Loucy (cell line): ENCODE results near the gene CRYZL1.

Source experiments
- CTCF ChIP-seq: fragments of 200-600 bp; sonication (generic); conservative IDR thresholded peaks from 2 replicates; pipeline ENCODE4 v1.5.1; 2014; ENCODE audit warnings: mild to moderate bottlenecking, antibody characterized with exemption, low read length
- EZH2phosphoT487 ChIP-seq: fragments of 200-600 bp; IDR thresholded peaks from 2 replicates; pipeline ENCODE4 v1.6.1; 2018; ENCODE audit warnings: antibody characterized with exemption, mild to moderate bottlenecking, moderate library complexity, borderline replicate concordance

- TF ChIP-seq CTCF (no peak), EZH2phosphoT487 (no peak)
Measured at GRCh38 chr21:33658919-33659567, 17.5 kb upstream of the CRYZL1 start.
